ENCODE results near the gene EXD1.
"Not testable (repeated sequence)": the region's sequence is repeated elsewhere in the genome, so short reads cannot be mapped to it uniquely, and the experiment has no call there.

EXD1 gene, protein sequence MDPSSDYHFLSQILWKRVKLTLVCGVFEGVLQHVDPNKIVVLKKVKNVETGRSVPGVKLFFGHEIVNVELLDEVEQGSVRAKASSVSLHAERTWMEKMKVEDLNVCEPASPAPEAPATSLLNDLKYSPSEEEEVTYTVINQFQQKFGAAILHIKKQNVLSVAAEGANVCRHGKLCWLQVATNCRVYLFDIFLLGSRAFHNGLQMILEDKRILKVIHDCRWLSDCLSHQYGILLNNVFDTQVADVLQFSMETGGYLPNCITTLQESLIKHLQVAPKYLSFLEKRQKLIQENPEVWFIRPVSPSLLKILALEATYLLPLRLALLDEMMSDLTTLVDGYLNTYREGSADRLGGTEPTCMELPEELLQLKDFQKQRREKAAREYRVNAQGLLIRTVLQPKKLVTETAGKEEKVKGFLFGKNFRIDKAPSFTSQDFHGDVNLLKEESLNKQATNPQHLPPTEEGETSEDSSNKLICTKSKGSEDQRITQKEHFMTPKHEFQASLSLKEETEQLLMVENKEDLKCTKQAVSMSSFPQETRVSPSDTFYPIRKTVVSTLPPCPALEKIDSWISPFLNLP

DNA sequence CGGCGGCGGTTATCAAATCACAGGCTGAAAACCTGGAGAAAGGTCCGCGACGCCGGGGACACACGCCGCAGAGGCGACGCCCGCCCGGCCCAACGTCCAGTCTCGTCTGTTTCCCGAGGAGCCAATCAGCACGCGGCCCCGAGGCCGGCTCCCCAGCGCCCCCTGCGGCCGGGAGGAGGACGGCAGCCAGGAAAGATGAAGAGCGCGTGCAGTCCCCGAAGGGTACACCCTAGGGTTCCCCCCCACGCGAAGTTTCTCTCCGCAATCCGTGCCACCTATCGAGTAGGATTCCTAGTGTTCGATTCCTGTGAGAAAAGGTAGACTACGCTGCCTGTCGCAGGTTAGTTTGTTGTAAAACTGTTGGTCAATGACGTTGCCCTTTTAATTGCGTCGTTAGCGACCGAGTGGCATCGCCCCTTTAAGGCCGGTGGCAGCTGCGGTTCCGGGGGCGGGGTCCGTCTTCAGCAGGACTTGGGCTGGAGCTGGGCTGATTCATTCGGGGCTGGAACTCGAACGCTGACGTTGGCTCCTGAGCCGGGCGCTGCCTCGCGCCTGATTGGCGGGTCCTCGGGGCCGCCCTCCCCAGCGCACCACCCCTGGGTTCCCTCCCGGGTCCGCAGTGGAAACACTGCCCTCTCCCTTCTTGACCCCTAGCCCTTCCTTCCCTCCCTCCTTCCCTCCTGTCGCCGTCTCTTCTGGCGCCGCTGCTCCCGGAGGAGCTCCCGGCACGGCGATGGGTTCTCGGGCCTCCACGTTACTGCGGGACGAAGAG is at the start of gene EXD1, which contains the start of gene CHP1:
Gene EXD1, minus strand, starts transcription at position 108 of the 772 bp plus-strand sequence. CDS start 4,182 bp downstream, outside the sequence.
Gene CHP1, plus strand, starts transcription at position 619 of the 772 bp plus-strand sequence. Its CDS starts 115 bp downstream, at position 734.
- DNase-seq, result peak; percentile 96

DNA sequence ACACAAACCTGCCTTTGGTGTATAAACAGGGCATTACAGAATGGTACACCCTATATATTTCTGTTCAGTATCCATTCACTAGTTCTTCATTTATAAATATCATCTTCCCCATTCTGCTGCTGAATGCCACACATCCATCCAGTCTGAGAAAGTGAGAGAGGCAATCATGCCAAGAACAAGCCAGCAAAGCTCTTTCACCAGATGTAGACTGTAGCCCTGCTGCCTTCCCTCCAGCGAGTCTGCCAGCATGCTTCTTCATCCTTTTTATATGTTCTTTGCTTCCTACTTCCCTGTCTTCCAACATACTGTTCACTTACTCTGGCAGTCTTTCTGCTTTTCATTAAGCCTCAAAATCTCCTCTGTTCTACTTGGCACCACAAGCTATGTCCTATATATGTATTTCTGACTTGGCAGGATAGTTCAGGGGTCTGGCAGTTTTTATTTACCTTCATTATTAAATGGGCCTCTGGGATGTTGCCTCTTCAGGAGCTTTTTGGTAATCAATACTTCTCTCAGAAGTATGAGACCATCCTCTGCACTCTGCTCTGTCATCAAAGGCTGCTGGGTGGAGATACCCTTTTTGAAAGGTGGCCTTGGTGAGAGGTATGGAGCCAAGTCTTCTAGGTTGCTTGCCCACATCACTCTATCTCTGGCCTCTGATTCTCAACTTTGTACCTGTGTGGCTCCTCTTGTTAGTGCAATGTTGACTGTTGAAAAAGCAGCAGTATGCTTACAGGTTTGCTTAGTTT is 49.2 kb upstream of the EXD1 start:
- DNase-seq, result no peak

- no peak for DNase-seq
Measured at GRCh38 chr15:41278319-41278718, 47.8 kb upstream of the EXD1 start.

DNA sequence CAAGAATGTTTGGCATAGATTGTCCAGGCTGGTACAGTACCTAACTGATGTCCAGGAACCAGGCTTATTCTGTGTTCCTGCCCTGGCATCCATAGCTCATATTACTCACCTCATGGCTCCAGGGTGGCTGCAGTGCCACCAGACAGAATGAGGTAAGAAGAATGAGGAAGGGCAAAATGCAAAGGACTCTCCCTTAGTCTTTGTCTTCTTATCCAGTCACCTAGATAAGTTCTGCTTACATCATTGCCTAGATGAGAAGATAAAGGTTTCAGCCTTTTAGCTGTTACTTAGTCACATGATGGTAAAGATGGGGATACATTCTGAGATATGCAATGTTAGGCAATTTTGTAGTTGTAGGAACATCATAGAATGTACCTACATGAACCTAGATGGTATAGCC is 46.3 kb upstream of the EXD1 start:
- no peak for DNase-seq

DNA sequence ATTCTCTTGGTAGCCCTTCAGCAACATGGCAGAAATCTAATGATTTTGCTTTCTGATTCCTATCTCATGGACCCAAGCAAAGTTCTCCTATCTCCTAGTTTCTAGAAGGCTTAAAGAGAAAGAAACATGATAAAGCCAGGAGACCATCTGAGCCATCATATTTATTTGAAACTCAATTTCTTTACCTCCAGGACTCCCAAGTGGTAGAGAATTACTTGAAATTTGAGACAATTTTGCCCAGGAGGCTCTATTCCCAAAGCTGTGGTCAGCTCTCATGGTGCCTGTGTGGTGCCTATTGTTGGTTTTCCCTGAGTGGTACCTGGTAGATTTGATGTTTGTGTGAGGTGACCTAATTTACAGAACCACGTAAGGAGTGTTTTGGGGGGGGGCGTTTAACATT is 39.3 kb upstream of the EXD1 start:
- no peak for DNase-seq

DNA sequence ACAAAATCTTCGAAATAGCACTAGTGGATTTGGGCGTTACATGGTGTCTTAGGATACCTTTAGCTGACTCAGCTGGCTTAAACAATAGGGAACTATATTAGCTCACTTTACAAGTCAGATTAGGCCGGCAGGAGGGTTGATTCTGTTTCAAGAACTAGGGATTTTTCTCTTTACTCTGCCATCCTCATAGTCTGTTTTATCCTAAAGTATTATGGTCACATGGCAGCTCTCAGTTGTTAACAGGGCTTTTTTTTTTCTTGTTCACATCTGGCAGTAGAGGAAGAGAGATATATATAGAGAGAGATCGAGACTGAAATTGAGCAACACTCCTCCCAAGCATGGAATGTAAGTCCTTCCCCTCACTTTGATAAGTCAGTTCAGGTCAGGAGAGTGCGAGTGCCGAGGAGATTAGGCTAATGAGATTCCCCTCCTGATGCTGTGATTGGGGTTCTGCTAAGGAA is 33.4 kb upstream of the EXD1 start:
- DNase-seq, result no peak

GRCh38 chr15:41262571-41262970 is 32.0 kb upstream of the EXD1 start:
- DNase-seq, result no peak

DNA sequence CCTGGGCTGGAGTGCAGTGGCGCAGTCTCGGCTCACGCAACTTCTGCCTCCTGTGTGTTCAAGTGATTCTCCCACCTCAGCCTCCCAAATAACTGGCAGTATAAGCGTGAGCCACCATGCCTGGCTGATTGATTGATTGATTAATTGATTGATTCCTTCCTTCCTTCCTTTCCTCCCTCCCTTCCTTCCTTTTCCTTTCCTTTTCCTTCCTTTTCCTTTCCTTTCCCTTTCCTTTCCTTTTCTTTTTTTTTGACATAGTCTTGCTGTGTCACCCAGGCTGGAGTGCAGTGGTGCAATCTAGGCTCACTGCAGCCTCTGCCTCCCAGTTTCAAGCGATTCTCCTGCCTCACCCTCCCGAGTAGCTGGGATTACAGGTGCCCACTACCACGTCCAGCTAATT is 30.4 kb upstream of the EXD1 start:
- not testable (repeated sequence) for DNase-seq

GRCh38 chr15:41259546-41260189 is 29.1 kb upstream of the EXD1 start:
- no peak for DNase-seq

DNA sequence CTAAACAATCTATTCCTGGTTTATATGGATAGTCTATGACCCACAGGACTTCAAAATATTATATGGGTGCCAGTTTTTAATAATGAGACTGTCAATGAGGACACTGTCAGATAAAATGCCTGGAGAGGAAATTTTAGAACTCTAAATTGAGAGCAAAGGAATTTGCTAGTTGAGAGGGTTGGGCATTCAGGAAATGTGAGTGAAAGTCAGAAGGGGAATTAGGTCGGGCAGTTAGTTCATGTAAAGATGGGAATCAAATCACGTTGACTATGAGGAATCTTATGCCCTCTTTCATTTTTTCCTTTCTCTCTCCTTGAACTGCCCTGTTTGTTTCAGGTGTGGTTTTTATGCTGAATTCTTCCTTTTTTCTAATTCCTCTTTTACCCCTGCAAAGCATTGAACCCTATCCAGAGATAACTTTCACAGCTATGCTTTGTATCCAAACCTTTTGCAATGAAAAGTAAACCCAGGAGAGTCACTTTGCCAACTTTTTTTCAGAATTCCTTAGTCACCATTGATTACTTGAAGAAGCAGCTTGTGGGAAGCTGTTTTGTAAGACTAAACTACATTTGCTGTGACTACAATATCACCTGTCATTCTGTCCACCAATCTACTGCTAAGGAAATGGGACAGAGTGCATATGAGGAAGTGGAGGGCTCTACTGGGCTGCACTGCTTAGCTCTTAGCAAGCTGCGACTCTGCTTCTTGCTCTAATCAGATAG is 28.4 kb upstream of the EXD1 start:
- DNase-seq, result no peak

DNA sequence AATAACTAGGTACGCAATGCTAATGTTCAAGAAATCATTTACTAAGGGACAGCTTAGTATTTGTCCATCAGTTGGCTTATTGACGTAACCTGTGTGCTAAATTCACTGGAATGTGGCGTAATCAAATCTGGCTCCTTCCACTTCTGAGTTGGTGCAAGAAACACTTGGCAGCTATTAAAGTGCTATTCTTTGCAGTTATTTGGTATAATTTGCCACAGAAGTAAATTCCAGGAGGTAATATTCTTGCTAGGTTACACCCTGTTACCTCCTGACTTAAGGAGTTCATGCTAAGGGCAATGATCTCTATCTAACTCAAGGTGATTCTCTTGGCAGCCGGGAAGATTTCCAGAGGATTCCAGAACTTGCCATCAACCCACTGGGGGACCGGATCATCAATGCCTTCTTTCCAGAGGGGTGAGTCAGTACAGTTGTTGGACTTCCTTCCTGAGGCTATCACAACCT is 26.1 kb upstream of the EXD1 start:
- no peak for DNase-seq

DNA sequence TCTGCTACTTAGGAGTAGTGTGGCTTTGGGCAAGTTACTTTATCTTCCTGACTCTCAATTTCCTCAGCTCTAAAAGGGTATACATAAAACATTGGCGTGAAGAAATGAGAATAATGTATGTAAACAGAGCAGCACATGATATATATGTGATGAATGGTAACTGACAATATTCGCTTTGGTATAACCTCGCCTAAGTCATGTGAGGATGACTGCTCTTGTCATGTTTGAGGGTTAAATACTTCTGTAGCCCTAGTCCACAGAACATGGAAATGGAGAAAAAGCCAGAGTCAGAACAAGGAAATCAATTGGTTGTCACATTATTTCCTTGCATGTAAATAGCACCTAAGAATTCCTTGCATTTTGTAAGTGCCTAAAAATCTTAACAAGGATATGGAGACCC is 25.5 kb upstream of the EXD1 start:
- DNase-seq, result no peak

GRCh38 chr15:41254560-41254959 is 24.0 kb upstream of the EXD1 start:
- DNase-seq, result no peak

- DNase-seq, result no peak
Measured at GRCh38 chr15:41251411-41251810, 20.9 kb upstream of the EXD1 start.

GRCh38 chr15:41250745-41251144 is 20.2 kb upstream of the EXD1 start:
- not testable (repeated sequence) for DNase-seq

GRCh38 chr15:41241221-41241964 is 10.8 kb upstream of the EXD1 start:
- no peak for DNase-seq

- no peak for DNase-seq
Measured at GRCh38 chr15:41238100-41238499, 7.5 kb upstream of the EXD1 start.

DNA sequence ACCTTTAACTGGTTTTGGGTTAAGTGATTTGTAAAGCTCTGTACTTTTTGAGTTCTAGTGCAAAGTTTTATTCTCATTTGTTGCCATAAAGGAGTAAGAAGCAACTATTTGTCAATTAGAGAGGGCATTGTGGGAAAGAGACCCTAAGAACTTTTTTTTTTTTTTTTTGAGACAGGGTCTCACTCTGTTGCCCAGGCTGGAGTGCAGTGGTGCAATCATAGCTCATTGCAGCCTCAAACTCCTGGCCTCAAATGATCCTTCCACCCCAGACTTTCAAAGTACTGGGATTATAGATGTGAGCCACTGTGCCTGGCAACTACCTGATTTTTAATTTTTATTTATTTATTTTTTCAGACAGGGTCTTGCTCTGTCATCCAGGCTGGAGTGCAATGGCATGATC is 5.4 kb upstream of the EXD1 start:
- DNase-seq, result no peak

GRCh38 chr15:41235228-41235627 is 4.7 kb upstream of the EXD1 start:
- DNase-seq, result not testable (repeated sequence)

DNA sequence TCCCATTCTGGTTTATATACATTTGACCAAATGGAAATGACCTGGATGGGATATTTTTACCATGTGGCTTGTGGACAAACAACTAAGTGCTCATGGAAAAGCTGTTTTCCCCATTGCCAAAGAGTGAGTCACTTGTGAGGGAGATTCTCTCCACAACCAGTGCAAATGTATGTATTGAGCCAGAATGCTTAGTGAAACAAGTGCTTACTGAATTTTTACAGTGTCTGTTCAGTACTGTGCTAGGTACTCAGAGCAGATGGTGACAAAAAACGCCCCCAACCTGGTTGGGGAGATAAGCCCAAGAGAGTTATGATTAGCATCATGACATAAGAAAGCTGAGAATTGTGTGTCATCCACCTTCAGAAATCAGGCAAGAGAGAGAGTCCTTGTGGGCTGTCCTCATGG is 2.8 kb upstream of the EXD1 start:
- no peak for DNase-seq

Measured in CD4-positive, alpha-beta T cell treated with Interleukin-15 for 1 hour (primary cell).